NT2/D1 (cell line): Measurements from ENCODE around the gene DOCK10.

ENCODE experiments used
- DNase-seq: peaks from one replicate; pipeline ENCODE4 v3.0.0-alpha.2; 2011; ENCODE audit warnings: low read depth, low spot score
- H3K27me3 ChIP-seq: 2 replicates; pipeline ENCODE4 v1.6.0; 2011; ENCODE audit warnings: mild to moderate bottlenecking; ENCODE audit not compliant: insufficient read length, insufficient read depth
- H3K36me3 ChIP-seq: 2 replicates; pipeline ENCODE4 v1.6.1; 2011; ENCODE audit warnings: mild to moderate bottlenecking, low read length, mixed read lengths; ENCODE audit not compliant: insufficient read depth, insufficient read length
- H3K4me1 ChIP-seq: 2 replicates; pipeline ENCODE4 v1.5.1; 2011; ENCODE audit not compliant: insufficient read depth, insufficient read length
- H3K4me3 ChIP-seq: 2 replicates; pipeline ENCODE4 v1.5.1; 2011; ENCODE audit warnings: low read depth; ENCODE audit not compliant: insufficient read length
- H3K9ac ChIP-seq: 2 replicates; pipeline ENCODE4 v1.6.0; 2011; ENCODE audit warnings: low read depth; ENCODE audit not compliant: insufficient read length
- H3K9me3 ChIP-seq: 2 replicates; pipeline ENCODE4 v1.5.1; 2011; ENCODE audit warnings: mild to moderate bottlenecking, low read length; ENCODE audit not compliant: insufficient read depth
- SUZ12 ChIP-seq: IDR thresholded peaks from 2 replicates; pipeline ENCODE4 v1.6.1; 2011; ENCODE audit not compliant: insufficient read length, insufficient read depth; ENCODE audit errors: extremely low read depth
- YY1 ChIP-seq: IDR thresholded peaks from 2 replicates; pipeline ENCODE4 v1.6.1; 2011; ENCODE audit not compliant: insufficient read length, insufficient read depth
- ZNF274 ChIP-seq: IDR thresholded peaks from 2 replicates; pipeline ENCODE4 v1.6.1; 2011; ENCODE audit warnings: mild to moderate bottlenecking, low read depth, low read length

The DOCK10 gene

GRCh38 chr2:224915136-224915535, 127.1 kb downstream of the DOCK10 start:
- no peaks in the 10 kb centered on the region for H3K36me3 ChIP-seq
- DNase-seq = no peak
- no peaks in the 10 kb centered on the region for H3K27me3 ChIP-seq
- TF ChIP-seq SUZ12 (no peak), YY1 (no peak), ZNF274 (no peak)
- no peaks in the 10 kb centered on the region for H3K9me3 ChIP-seq
- H3K4me1 ChIP-seq = no peaks in the 10 kb centered on the region
- no peak overlapping the region for H3K4me3 ChIP-seq
- no peak overlapping the region for H3K9ac ChIP-seq

GRCh38 chr2:224910574-224910925, 131.7 kb downstream of the DOCK10 start:
- H3K4me3 ChIP-seq = no peak overlapping the region

GRCh38 chr2:224909885-224910573, 132.2 kb downstream of the DOCK10 start:
- TF ChIP-seq YY1 = no peak
- no peak for TF ChIP-seq SUZ12
- no peak for TF ChIP-seq ZNF274
- Histone ChIP-seq H3K9me3 (no peaks in the 10 kb centered on the region), H3K4me3 (no peak overlapping the region), H3K9ac (no peak overlapping the region), H3K36me3 (no peaks in the 10 kb centered on the region), H3K27me3 (no peaks in the 10 kb centered on the region), H3K4me1 (no peaks in the 10 kb centered on the region)
- DNase-seq = no peak

More at GRCh38 chr2:224910574-224910925, 131.7 kb downstream of the DOCK10 start:
- DNase-seq = no peak
- no peak overlapping the region for H3K9ac ChIP-seq
- no peaks in the 10 kb centered on the region for H3K9me3 ChIP-seq
- no peaks in the 10 kb centered on the region for H3K4me1 ChIP-seq
- H3K36me3 ChIP-seq = no peaks in the 10 kb centered on the region
- H3K27me3 ChIP-seq = no peaks in the 10 kb centered on the region
- TF ChIP-seq YY1 = no peak
- no peak for TF ChIP-seq ZNF274
- no peak for TF ChIP-seq SUZ12

- H3K4me1 ChIP-seq = no peaks in the 10 kb centered on the region
- no peak for TF ChIP-seq SUZ12
- TF ChIP-seq YY1 = no peak
- no peak for TF ChIP-seq ZNF274
- no peaks in the 10 kb centered on the region for H3K36me3 ChIP-seq
Measured at GRCh38 chr2:224908818-224909217, 133.4 kb downstream of the DOCK10 start.

GRCh38 chr2:224904381-224904780, 137.9 kb downstream of the DOCK10 start:
- Histone ChIP-seq H3K4me1 (no peaks in the 10 kb centered on the region), H3K9me3 (no peaks in the 10 kb centered on the region), H3K4me3 (no peak overlapping the region), H3K36me3 (no peaks in the 10 kb centered on the region), H3K9ac (no peak overlapping the region), H3K27me3 (no peaks in the 10 kb centered on the region)
- TF ChIP-seq YY1 (no peak), ZNF274 (no peak), SUZ12 (no peak)
- DNase-seq = no peak

More at GRCh38 chr2:224908818-224909217, 133.4 kb downstream of the DOCK10 start:
- Histone ChIP-seq H3K27me3 (no peaks in the 10 kb centered on the region), H3K4me3 (no peak overlapping the region), H3K9me3 (no peaks in the 10 kb centered on the region), H3K9ac (no peak overlapping the region)
- no peak for DNase-seq

- Histone ChIP-seq H3K9me3 (no peaks in the 10 kb centered on the region), H3K27me3 (no peaks in the 10 kb centered on the region), H3K36me3 (no peaks in the 10 kb centered on the region), H3K4me3 (no peak overlapping the region), H3K9ac (no peak overlapping the region), H3K4me1 (no peaks in the 10 kb centered on the region)
- TF ChIP-seq SUZ12 = no peak
- TF ChIP-seq ZNF274 = no peak
- no peak for TF ChIP-seq YY1
- DNase-seq = no peak
Measured at GRCh38 chr2:224903621-224904020, 138.6 kb downstream of the DOCK10 start.

GRCh38 chr2:224901121-224901676, 141.1 kb downstream of the DOCK10 start:
- Histone ChIP-seq H3K4me3 (no peak overlapping the region), H3K9ac (no peak overlapping the region), H3K9me3 (no peaks in the 10 kb centered on the region), H3K4me1 (no peaks in the 10 kb centered on the region), H3K36me3 (no peaks in the 10 kb centered on the region), H3K27me3 (no peaks in the 10 kb centered on the region)
- TF ChIP-seq ZNF274 (no peak), SUZ12 (no peak), YY1 (no peak)
- DNase-seq = no peak
